GM12891 (cell line): ENCODE results near the gene LLGL1.
A peak's percentile ranks its signal among the peaks of the same experiment; 100 is the strongest.

Experiments
- DNase-seq: peaks from one replicate; pipeline ENCODE4 v3.0.0; 2011; ENCODE audit warnings: low spot score; ENCODE audit not compliant: insufficient read length
- FAIRE-seq: peaks from 2 replicates; lab custom pipeline; 2011; peaks lifted over from hg19 to GRCh38; lab: Jason Lieb, UNC
- PAX5 ChIP-seq: IDR thresholded peaks from 2 replicates; pipeline ENCODE4 v1.6.1; 2011; ENCODE audit warnings: low read length, moderate library complexity, mild to moderate bottlenecking; ENCODE audit not compliant: insufficient read depth, severe bottlenecking
- POLR2A ChIP-seq: IDR thresholded peaks from 2 replicates; pipeline ENCODE4 v1.6.1; 2011; ENCODE audit warnings: low read depth, low read length, control low read depth
- POLR2AphosphoS5 ChIP-seq: IDR thresholded peaks from 2 replicates; pipeline ENCODE4 v1.6.1; 2011; ENCODE audit warnings: low read depth, low read length, control low read depth
- POU2F2 ChIP-seq: IDR thresholded peaks from 2 replicates; pipeline ENCODE4 v1.6.1; 2011; ENCODE audit warnings: low read depth, mild to moderate bottlenecking, control low read depth, low read length, moderate library complexity
- SPI1 ChIP-seq: IDR thresholded peaks from 2 replicates; pipeline ENCODE4 v1.6.1; 2011; ENCODE audit warnings: low read depth, low read length, control low read depth
- TAF1 ChIP-seq: IDR thresholded peaks from 2 replicates; pipeline ENCODE4 v1.6.1; 2011; ENCODE audit warnings: low read depth, low read length, control low read depth

Gene LLGL1

DNA sequence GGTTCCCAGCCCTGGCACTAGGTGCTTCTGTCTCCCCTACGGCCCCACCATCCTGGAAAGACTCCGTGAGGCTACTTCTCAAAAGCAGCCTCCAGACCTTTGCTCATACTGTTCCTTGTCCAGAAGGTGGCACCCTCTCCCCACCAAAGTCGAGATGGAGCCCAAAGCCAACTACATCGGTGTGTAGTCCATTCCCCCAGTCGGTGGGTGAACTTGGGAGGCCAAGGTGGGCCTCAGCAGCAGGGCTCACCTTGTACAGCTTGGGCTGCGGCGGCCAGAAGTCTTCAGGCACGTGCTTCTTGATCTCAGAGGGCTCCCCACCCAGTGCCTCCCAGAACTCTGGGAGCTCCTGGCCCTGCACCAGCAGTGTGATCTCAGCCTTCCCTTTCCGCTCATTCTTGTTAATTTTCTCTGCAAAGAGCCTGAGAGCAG, 22.9 kb downstream of the LLGL1 start:
- FAIRE-seq (peak; percentile 90), DNase-seq (peak; percentile 97)
- TF ChIP-seq POLR2A: no peak
- TF ChIP-seq POU2F2: peak; percentile 18; the same call in 1 of the 2 replicates

DNA sequence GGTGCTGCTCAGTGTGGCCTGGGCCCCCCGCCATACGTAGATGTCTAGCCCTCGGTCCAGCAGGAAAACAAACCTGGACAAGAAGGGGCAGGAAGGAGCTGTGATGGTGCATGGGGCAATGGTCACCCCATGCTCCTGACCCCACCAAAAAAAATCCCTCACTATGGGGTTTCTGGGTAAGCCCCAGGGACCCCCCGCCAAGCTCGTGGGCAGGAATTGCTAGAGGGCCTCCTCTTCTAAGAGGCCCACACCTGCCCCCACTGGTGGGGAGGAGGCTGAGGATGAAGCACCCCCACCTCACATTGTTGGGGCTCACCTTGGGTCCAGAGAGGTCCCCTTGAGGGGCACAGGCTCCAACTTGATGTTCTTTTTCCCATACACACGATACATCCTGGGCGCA, 23.4 kb downstream of the LLGL1 start:
- no peak for FAIRE-seq
- TF ChIP-seq POLR2A (no peak), PAX5 (no peak), TAF1 (no peak), SPI1 (no peak), POLR2AphosphoS5 (no peak), POU2F2 (no peak)
- DNase-seq: no peak

DNA sequence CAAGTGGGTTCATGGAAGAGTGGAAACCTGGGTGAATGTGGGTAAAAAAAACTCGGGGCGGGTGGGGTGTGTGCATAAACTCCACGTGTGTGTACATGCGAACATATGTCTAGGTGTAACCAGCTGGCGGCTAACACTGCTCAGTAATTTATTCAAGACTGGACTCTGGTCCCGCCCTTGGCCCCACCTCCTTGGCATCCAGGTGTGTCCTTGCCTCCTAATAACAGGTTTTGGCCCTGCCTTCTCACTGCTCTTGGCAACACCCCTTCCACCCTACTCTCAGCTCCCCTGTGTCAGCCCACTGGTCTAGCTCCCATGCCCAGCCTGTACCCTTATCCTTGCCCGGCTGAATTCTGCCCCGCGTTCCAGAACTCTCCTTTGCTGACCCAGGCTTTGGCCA, 24.8 kb downstream of the LLGL1 start:
- DNase-seq (no peak), FAIRE-seq (no peak)

GRCh38 chr17:18250708-18251107, 25.3 kb downstream of the LLGL1 start:
- no peak for FAIRE-seq
- TF ChIP-seq POU2F2 (no peak), PAX5 (no peak), SPI1 (no peak), POLR2A (no peak)

More for the DNA sequence above, 24.8 kb downstream of the LLGL1 start:
- TF ChIP-seq SPI1 (no peak), POLR2A (no peak)

DNA sequence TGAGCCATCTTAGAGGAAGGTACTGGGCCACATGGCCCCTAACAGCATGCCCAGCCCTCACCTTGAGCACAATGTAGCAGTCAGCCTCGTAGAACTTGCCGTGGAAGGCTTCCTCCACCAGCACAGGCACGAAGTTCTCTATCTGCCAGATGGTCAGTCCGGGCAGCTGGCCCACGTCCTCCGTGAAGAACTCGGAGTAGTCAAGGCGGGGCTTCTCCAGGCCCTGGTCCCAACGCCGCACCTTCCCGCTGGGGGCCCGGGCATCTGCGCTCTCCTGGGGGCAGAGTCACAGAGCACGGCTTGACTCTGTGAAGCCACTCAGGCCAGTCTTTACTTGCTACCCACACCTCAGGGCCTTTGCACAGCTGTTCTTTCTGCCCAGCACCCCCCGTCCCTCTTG, 25.8 kb downstream of the LLGL1 start:
- no peak for TF ChIP-seq TAF1
- TF ChIP-seq POU2F2: no peak
- TF ChIP-seq PAX5: no peak
- no peak for TF ChIP-seq POLR2A
- no peak for TF ChIP-seq POLR2AphosphoS5
- no peak for TF ChIP-seq SPI1
- DNase-seq: no peak
- FAIRE-seq: no peak

More at GRCh38 chr17:18250708-18251107, 25.3 kb downstream of the LLGL1 start:
- DNase-seq: no peak

GRCh38 chr17:18252160-18252559, 26.7 kb downstream of the LLGL1 start:
- DNase-seq (no peak), FAIRE-seq (no peak)
- TF ChIP-seq POLR2AphosphoS5 (no peak), SPI1 (no peak), PAX5 (no peak), POU2F2 (no peak), TAF1 (no peak), POLR2A (no peak)

GRCh38 chr17:18253187-18253884, 27.9 kb downstream of the LLGL1 start:
- TF ChIP-seq TAF1 (no peak), POLR2A (no peak), PAX5 (no peak), POLR2AphosphoS5 (no peak), SPI1 (no peak), POU2F2 (no peak)
- no peak for DNase-seq
- no peak for FAIRE-seq

GRCh38 chr17:18253947-18254821, 28.7 kb downstream of the LLGL1 start:
- TF ChIP-seq PAX5 (no peak), TAF1 (no peak), SPI1 (no peak), POLR2A (no peak), POLR2AphosphoS5 (no peak), POU2F2 (no peak)
- FAIRE-seq: no peak
- no peak for DNase-seq

GRCh38 chr17:18254888-18255649, 29.6 kb downstream of the LLGL1 start:
- DNase-seq: no peak
- no peak for FAIRE-seq

DNA sequence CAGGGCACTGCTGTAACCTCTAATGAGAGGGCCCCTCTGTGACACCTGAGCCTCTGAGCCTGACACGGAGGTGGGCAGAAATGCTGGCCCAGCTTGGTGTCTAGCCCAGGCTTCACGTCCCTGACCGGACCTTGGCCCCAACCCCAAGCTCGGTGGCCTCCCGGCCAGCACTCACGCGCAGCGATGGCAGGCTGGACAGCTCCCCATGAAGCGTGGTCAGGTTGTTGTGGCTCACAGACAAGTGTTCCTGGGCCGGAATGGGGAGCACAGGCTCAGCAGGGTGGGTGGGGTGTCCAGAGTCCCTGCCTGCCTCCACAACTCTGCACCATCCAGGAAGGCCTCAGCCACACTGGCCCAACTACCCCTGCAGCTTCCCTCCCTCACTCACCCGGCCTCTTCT, 30.9 kb downstream of the LLGL1 start:
- no peak for TF ChIP-seq TAF1
- no peak for TF ChIP-seq POLR2AphosphoS5
- TF ChIP-seq POU2F2: no peak
- no peak for TF ChIP-seq SPI1
- TF ChIP-seq PAX5: no peak
- no peak for TF ChIP-seq POLR2A
- no peak for FAIRE-seq
- DNase-seq: no peak

More at GRCh38 chr17:18254888-18255649, 29.6 kb downstream of the LLGL1 start:
- no peak for TF ChIP-seq POLR2A
- TF ChIP-seq POU2F2: no peak
- TF ChIP-seq SPI1: no peak
- no peak for TF ChIP-seq TAF1
- no peak for TF ChIP-seq PAX5
- TF ChIP-seq POLR2AphosphoS5: no peak
